ENCODE results near the gene PNLDC1. TPM values are rescaled to one million over a fixed set of nuclear protein-coding genes. Genes with fewer than 3 reads are reported as not detected.
"Not testable (repeated sequence)": the region's sequence is repeated elsewhere in the genome, so short reads cannot be mapped to it uniquely, and the experiment has no call there.

Gene PNLDC1
- total RNA-seq, 4 donors from 2014 or later: not detected

- TF ChIP-seq, protein P1, sequence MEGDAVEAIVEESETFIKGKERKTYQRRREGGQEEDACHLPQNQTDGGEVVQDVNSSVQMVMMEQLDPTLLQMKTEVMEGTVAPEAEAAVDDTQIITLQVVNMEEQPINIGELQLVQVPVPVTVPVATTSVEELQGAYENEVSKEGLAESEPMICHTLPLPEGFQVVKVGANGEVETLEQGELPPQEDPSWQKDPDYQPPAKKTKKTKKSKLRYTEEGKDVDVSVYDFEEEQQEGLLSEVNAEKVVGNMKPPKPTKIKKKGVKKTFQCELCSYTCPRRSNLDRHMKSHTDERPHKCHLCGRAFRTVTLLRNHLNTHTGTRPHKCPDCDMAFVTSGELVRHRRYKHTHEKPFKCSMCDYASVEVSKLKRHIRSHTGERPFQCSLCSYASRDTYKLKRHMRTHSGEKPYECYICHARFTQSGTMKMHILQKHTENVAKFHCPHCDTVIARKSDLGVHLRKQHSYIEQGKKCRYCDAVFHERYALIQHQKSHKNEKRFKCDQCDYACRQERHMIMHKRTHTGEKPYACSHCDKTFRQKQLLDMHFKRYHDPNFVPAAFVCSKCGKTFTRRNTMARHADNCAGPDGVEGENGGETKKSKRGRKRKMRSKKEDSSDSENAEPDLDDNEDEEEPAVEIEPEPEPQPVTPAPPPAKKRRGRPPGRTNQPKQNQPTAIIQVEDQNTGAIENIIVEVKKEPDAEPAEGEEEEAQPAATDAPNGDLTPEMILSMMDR (IDR thresholded peaks at IDR 0.05): peak in 4 of 6 experiments; percentile 43 to 59 (median 57)
Measured at GRCh38 chr6:159863341-159863740, 63.3 kb downstream of the PNLDC1 start.

GRCh38 chr6:159865226-159865920 is 65.3 kb downstream of the PNLDC1 start:
- H3K27me3 ChIP-seq: no peaks in the 10 kb centered on the region
- H3K27ac ChIP-seq: no peak overlapping the region
- no peaks in the 10 kb centered on the region for H3K36me3 ChIP-seq
- H3K9me3 ChIP-seq: no peaks in the 10 kb centered on the region
- TF ChIP-seq, protein P1 (IDR thresholded peaks at IDR 0.05): no peak
- TF ChIP-seq POLR2A (IDR thresholded peaks at IDR 0.05): no peak
- no peaks in the 10 kb centered on the region for H3K4me1 ChIP-seq
- H3K4me3 ChIP-seq: no peak overlapping the region
- no peak for DNase-seq

More at GRCh38 chr6:159863341-159863740, 63.3 kb downstream of the PNLDC1 start:
- H3K4me3 ChIP-seq, H3K9me3 ChIP-seq, H3K27me3 ChIP-seq, H3K36me3 ChIP-seq, H3K4me1 ChIP-seq, H3K27ac ChIP-seq: not testable (repeated sequence)
- peak in 1 of 3 donors; percentile 47 for DNase-seq

GRCh38 chr6:159866286-159867247 is 66.5 kb downstream of the PNLDC1 start:
- DNase-seq: no peak
- TF ChIP-seq POLR2A (IDR thresholded peaks at IDR 0.05): no peak
- TF ChIP-seq, protein P1 (IDR thresholded peaks at IDR 0.05): no peak
- Histone ChIP-seq H3K27me3 (no peaks in the 10 kb centered on the region), H3K9me3 (no peaks in the 10 kb centered on the region), H3K4me1 (no peaks in the 10 kb centered on the region), H3K27ac (no peak overlapping the region), H3K36me3 (no peaks in the 10 kb centered on the region), H3K4me3 (no peak overlapping the region)

Small RNA genes lying within 50 kb of the gene (small RNA-seq; reads per million reads assigned to genes)
- gene SNORA20: 28.6 to 51.5 reads per million in 2 donors
- gene SNORA29: 0 reads per million in 2 donors

Other genes starting within 250 kb of the PNLDC1 start
- 100 to 1,000 TPM in 2 of 4 donors, 10 to 100 TPM in 2; 85.0 to 156 (median 103) TPM for gene SOD2, start 107.0 kb upstream of the PNLDC1 start, total RNA-seq
- 100 to 1,000 TPM in 1 of 4 donors, 10 to 100 TPM in 3; 65.0 to 105 (median 88.5) TPM for gene WTAP, start 72.8 kb upstream of the PNLDC1 start, total RNA-seq
- gene ACAT2, start 38.2 kb upstream of the PNLDC1 start, total RNA-seq: 10 to 100 TPM in 3 of 4 donors, 1 to 10 TPM in 1; 6.6 to 22.2 (median 16.5) TPM
- gene TCP1, start 10.7 kb upstream of the PNLDC1 start, total RNA-seq: 100 to 1,000 TPM in 3 of 4 donors, 10 to 100 TPM in 1; 68.8 to 233 (median 135) TPM
- 10 to 100 TPM; 25.1 to 58.5 (median 35.7) TPM for gene MRPL18, start 9.8 kb upstream of the PNLDC1 start, total RNA-seq
- not detected for gene MAS1, start 90.7 kb downstream of the PNLDC1 start, total RNA-seq
- 10 to 100 TPM; 48.7 to 86.5 (median 82.3) TPM for gene IGF2R, start 168.8 kb downstream of the PNLDC1 start, total RNA-seq